Measurements from ENCODE around the gene PC.

Gene PC

DNA sequence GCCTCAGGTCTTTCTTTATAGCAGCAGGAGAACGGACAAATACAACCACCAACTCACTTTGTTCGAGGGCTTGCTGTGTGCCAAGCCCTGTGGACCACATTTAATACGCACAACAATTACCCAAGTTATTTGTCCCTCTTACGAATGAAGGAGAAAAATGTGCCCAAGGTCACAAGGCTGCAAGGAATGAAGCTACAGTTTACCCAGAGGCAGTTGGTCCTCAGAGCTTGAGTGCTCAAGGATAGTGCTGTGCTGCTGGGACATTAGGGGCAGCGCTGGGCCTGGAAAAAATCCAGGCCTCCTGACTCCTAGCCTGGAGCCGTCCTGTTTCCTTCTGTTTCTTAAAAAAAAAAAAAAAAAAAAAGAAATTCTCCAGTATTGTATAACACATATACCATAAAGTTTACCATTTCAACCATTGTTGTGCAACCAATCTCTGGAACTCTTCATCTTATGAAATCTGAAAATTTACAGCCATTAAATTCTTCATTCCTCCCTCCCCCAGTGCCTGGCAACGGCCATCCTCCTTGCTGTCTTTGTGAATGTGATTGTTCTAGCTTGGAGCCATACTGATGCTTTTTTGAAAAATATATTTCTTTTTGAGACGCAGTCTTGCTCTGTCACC is 15.9 kb upstream of the PC start:
- ATAC-seq: no peak

GRCh38 chr11:66971488-66971887 is 13.3 kb upstream of the PC start:
- ATAC-seq: no peak
- TF ChIP-seq ZFP30 (CRISPR knock-in tag; IDR thresholded peaks at IDR 0.05) (no peak), BACH2 (CRISPR knock-in tag; IDR thresholded peaks at IDR 0.05; ENCODE audit: borderline replicate concordance) (no peak)
- TF ChIP-seq, protein P1, sequence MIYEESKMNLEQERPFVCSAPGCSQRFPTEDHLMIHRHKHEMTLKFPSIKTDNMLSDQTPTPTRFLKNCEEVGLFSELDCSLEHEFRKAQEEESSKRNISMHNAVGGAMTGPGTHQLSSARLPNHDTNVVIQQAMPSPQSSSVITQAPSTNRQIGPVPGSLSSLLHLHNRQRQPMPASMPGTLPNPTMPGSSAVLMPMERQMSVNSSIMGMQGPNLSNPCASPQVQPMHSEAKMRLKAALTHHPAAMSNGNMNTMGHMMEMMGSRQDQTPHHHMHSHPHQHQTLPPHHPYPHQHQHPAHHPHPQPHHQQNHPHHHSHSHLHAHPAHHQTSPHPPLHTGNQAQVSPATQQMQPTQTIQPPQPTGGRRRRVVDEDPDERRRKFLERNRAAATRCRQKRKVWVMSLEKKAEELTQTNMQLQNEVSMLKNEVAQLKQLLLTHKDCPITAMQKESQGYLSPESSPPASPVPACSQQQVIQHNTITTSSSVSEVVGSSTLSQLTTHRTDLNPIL (CRISPR knock-in tag; IDR thresholded peaks at IDR 0.05; ENCODE audit: low read depth): no peak

More for the DNA sequence above, 15.9 kb upstream of the PC start:
- TF ChIP-seq, protein P1 (CRISPR knock-in tag; IDR thresholded peaks at IDR 0.05; ENCODE audit: low read depth): no peak
- TF ChIP-seq ESRRG (CRISPR knock-in tag; IDR thresholded peaks at IDR 0.05) (no peak), TCF4 (CRISPR knock-in tag; IDR thresholded peaks at IDR 0.05; ENCODE audit: borderline replicate concordance) (no peak), POU6F1 (CRISPR knock-in tag; IDR thresholded peaks at IDR 0.05; ENCODE audit: borderline replicate concordance, low read depth) (no peak), ARNTL (CRISPR knock-in tag; IDR thresholded peaks at IDR 0.05; ENCODE audit: borderline replicate concordance, low read depth) (no peak)

GRCh38 chr11:66970807-66971442 is 12.7 kb upstream of the PC start:
- ATAC-seq: peak; percentile 92
- TF ChIP-seq SNAI2 (CRISPR knock-in tag; IDR thresholded peaks at IDR 0.05): no peak
- TF ChIP-seq ZFP3 (CRISPR knock-in tag; IDR thresholded peaks at IDR 0.05): 0 out of 2 replicates have a peak, but pooled peaks have one; percentile 33
- TF ChIP-seq TOX (CRISPR knock-in tag; IDR thresholded peaks at IDR 0.05; ENCODE audit: borderline replicate concordance): peak; percentile 10; the same call in 1 of the 2 replicates
- no peak for TF ChIP-seq TCF4 (CRISPR knock-in tag; IDR thresholded peaks at IDR 0.05; ENCODE audit: borderline replicate concordance)
- no peak for TF ChIP-seq ZNF8 (CRISPR knock-in tag; IDR thresholded peaks at IDR 0.05)
- no peak for TF ChIP-seq ZC3H10 (CRISPR knock-in tag; IDR thresholded peaks at IDR 0.05)
- no peak for TF ChIP-seq CSRNP3 (CRISPR knock-in tag; IDR thresholded peaks at IDR 0.05)
- TF ChIP-seq, protein P2, sequence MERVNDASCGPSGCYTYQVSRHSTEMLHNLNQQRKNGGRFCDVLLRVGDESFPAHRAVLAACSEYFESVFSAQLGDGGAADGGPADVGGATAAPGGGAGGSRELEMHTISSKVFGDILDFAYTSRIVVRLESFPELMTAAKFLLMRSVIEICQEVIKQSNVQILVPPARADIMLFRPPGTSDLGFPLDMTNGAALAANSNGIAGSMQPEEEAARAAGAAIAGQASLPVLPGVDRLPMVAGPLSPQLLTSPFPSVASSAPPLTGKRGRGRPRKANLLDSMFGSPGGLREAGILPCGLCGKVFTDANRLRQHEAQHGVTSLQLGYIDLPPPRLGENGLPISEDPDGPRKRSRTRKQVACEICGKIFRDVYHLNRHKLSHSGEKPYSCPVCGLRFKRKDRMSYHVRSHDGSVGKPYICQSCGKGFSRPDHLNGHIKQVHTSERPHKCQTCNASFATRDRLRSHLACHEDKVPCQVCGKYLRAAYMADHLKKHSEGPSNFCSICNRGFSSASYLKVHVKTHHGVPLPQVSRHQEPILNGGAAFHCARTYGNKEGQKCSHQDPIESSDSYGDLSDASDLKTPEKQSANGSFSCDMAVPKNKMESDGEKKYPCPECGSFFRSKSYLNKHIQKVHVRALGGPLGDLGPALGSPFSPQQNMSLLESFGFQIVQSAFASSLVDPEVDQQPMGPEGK (CRISPR knock-in tag; IDR thresholded peaks at IDR 0.05; ENCODE audit: borderline replicate concordance): no peak

DNA sequence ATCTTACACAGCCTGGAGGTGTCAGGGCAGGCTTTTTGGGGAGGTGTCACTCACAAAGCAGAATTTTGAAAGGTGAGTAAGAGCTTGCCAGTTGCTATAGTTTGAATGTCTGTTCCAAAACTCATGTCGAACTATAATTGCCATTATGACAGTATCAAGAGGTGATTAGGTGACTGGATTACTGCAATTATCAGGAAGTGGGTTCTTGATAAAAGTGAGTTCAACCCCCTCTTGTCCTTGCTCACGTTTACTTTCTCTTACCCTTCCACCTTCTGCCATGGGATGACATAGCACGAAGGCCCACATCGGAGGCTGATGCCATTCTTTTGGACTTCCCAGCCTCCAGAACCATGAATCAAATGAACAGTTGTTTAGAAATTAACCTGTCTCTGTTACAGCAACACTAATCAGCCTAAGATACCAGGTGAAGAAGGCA is 12.2 kb upstream of the PC start:
- ATAC-seq: no peak
- TF ChIP-seq TOX (CRISPR knock-in tag; IDR thresholded peaks at IDR 0.05; ENCODE audit: borderline replicate concordance): no peak

- peak; percentile 75; the same call in 1 of the 2 replicates for TF ChIP-seq CSDC2 (CRISPR knock-in tag; IDR thresholded peaks at IDR 0.05)
- TF ChIP-seq ISL1 (CRISPR knock-in tag; IDR thresholded peaks at IDR 0.05): 0 out of 2 replicates have a peak, but pooled peaks have one; percentile 10
- no peak for TF ChIP-seq ZFP3 (CRISPR knock-in tag; IDR thresholded peaks at IDR 0.05)
- no peak for ATAC-seq
These were observed 11.5 kb upstream of the PC start for GRCh38 chr11:66969584-66970225.
